MM.1S (cell line): ENCODE data around the gene PHTF1.

Experiments used
- EZH2 ChIP-seq: fragments of 300-600 bp; sonication (generic); optimal IDR thresholded peaks from 2 replicates; pipeline ENCODE3; 2017; ENCODE audit warnings: low read depth, mild to moderate bottlenecking, antibody characterized with exemption, low read length, mixed read lengths
- EZH2phosphoT487 ChIP-seq: fragments of 300-600 bp; sonication (generic); IDR thresholded peaks from 2 replicates; pipeline ENCODE4 v1.6.1; 2018; ENCODE audit warnings: antibody characterized with exemption, low read length
- TF ChIP-seq, protein P1 (sequence below): fragments of 300-600 bp; sonication (generic); IDR thresholded peaks from 2 replicates; pipeline ENCODE4 v1.5.1; 2016; ENCODE audit warnings: antibody characterized with exemption, low read length, mixed read lengths

GRCh38 chr1:113784104-113784779 lies 25.0 kb upstream of the PHTF1 start:
- TF ChIP-seq EZH2phosphoT487: no peak
- TF ChIP-seq, protein P1, sequence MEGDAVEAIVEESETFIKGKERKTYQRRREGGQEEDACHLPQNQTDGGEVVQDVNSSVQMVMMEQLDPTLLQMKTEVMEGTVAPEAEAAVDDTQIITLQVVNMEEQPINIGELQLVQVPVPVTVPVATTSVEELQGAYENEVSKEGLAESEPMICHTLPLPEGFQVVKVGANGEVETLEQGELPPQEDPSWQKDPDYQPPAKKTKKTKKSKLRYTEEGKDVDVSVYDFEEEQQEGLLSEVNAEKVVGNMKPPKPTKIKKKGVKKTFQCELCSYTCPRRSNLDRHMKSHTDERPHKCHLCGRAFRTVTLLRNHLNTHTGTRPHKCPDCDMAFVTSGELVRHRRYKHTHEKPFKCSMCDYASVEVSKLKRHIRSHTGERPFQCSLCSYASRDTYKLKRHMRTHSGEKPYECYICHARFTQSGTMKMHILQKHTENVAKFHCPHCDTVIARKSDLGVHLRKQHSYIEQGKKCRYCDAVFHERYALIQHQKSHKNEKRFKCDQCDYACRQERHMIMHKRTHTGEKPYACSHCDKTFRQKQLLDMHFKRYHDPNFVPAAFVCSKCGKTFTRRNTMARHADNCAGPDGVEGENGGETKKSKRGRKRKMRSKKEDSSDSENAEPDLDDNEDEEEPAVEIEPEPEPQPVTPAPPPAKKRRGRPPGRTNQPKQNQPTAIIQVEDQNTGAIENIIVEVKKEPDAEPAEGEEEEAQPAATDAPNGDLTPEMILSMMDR: no peak
- no peak for TF ChIP-seq EZH2
